ENCODE measurements around the gene PARD6G.

Gene PARD6G

DNA sequence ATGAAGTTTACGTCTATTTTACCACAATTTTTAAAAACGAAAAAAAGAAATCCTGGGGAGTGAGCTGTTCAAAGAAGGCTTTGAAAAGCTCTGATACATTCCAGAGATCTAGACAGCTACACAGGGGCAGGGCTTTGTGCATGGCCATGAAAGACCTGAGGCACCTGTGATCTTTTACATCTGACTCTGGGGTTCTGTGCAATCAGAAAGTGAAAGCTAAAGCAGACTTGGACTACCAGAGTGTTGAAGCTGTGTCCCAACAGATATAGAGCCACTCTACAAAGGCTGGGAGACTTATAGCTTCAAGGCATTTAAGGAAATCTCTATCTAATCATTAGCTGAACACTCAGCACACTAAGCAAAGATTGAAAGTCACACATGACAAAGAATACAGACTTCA is 34.1 kb downstream of the PARD6G start:
- no peak for DNase-seq (ENCODE audit: low read depth in 2 of 3, low spot score in 1 of 3)

DNA sequence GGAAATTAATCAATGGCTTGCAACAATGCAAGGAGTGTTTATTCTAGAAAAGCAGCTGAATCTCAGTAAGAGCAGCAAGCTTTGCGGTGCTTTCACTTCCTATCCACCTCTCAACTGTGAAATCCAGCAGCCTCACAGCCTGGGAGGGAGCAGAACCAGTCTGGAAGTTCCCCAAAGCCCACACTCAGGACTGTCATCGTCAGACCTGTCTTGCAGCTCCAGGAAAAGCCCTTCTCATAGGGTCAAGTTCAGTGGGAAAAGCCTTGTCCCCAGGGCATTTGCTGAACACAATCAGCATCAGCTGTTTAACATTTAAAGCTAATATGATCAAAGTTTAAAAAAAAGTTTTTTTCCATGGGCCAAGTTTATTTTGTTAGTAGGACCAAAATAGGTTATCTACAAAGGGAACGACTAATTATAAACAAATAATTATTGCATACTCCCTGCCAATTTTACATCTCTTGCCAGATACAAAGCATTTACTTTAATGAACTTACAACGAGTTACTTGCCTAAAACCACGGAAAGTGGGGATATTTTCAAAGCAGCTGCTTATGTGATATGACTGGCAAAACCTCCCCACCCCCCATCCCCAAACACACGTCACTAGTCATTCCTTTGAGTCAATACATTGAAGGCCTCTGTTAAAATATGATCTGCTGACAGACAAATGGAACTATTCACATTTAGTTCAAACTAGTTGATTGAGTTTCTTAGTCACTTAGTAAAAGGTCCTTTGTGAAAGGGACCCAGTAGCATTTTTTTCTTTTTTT is 36.8 kb downstream of the PARD6G start:
- DNase-seq (ENCODE audit: low read depth in 2 of 3, low spot score in 1 of 3) = no peak

DNA sequence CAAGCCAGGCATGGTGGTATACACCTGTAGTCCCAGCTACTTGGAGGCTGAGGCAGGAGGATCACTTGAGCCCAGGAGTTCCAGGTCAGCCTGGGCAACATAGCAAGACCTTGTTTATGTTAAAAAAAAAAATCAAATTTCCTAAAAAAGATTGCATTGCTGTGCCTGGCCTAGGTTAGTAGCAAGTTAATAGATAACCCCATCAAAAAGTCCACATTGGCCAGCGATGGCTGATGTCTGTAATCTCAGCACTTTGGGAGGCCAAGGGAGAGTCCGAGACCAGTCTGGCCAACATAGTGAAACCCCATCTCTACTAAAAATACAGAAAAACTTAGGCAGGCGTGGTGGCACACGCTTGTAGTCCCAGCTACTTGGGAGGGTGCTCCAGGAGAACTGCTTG is 38.7 kb downstream of the PARD6G start:
- DNase-seq (ENCODE audit: low read depth in 2 of 3, low spot score in 1 of 3) = no peak

DNA sequence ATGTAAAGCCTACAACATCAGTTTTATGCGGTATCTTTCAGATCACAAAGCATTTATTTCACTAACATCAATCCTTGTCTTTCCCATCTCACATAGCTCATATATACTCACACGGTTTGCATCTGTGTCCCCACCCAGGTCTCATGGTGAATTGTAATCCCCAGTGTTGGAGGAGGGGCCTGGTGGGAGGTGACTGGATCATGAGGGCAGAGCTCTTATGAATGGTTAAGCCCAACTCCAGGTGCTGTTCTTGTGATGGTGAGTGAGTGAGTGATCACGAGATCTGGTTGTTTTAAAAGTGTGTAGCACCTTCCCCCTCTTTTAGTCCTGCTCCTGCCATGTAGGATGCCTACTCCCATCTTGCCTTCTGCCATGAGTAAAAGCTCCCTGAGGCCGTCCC is 42.0 kb downstream of the PARD6G start:
- no peak for DNase-seq (ENCODE audit: low read depth in 2 of 3, low spot score in 1 of 3)

DNA sequence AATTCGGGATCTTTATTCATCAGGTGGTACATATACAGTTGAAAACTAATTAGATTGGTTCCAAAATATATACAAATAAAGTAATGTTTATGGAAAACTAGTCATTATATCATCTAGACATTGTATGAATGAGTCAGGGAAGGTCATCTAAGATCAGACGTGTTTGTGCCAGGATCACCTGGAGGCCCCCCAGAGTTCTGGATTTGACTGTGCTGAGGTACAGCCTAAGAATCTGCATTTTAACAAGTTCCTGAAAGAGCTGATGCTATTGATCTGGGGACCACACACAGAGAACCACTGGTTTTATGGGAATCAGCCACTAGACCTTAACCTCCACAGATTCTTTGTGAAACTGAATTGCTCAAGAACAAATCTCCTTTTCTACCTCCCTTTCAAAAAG is 43.2 kb downstream of the PARD6G start:
- no peak for DNase-seq (ENCODE audit: low read depth in 2 of 3, low spot score in 1 of 3)

DNA sequence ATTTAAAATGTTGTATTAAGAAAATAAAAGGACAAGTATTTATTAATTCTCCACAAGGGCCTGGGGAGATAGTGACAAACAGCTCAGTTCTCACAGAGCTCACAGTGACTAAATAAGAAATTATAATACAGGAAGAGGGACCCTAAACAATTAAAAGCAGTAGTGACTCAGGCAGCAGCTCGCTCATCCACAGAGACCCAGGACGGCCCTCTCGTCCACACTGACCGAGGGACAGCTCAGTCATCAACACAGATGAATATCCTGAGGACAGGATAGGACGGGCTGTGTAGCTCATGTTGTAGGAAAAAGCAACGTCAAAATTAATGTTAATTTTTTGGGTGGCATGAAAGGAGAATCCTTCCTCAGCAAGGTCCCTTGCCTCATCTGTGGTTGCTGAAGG is 44.1 kb downstream of the PARD6G start:
- DNase-seq (ENCODE audit: low read depth in 2 of 3, low spot score in 1 of 3) = no peak

DNA sequence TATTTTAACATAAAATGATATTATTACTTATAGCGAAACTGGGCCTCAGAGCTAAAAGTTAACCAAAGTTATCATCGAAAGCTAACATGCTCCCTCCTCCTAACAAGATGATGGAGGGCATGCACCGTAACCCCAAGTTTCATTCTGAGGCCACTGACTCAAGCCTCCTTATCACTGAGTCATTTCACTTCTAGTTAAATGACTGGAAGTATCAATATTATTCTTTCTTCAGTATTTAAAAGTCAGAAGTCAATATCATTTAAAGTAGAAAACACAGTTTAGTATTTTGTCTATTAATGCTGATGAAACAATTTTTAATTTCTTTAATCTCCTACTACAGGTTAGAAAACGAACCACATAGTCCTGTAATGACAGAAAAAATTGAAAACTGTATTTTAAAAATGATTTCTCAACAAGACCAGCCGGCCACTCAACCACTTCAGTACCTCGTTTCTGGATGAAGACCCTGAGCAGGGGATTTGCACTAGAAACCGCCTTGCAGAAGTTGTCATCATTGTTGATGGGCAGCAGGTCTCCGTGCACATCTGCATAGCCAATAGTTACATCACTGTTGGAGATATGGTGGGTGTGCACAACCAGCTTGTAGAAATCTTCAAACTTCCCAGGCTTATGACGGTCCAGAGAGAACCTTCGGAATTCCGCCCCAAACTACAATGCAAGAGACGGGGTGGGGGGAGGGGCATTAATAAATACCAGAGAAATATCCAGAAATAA is 44.9 kb downstream of the PARD6G start:
- DNase-seq (ENCODE audit: low read depth in 2 of 3, low spot score in 1 of 3) = peak; percentile 30 to 46 (median 32)

DNA sequence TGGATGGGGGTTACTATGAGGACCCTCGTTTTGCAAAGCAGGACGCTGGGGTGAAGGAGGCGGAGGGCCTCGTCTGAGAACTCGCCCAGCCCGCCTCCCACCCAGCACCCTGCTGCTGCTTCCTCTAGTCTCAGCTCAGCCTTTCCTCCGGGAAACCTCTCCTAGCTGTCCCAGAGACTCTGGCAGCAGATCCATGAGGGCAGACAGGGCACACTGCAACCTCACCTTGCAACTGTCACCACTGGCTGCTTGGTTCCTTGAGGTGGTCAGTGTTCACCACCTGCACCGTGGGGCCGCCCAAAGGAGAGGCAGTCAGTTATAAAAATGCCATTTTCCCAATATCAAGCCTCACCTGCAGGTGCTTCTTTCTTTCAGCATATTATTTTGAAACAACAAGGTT is 45.6 kb downstream of the PARD6G start:
- DNase-seq (ENCODE audit: low read depth in 2 of 3, low spot score in 1 of 3) = no peak

DNA sequence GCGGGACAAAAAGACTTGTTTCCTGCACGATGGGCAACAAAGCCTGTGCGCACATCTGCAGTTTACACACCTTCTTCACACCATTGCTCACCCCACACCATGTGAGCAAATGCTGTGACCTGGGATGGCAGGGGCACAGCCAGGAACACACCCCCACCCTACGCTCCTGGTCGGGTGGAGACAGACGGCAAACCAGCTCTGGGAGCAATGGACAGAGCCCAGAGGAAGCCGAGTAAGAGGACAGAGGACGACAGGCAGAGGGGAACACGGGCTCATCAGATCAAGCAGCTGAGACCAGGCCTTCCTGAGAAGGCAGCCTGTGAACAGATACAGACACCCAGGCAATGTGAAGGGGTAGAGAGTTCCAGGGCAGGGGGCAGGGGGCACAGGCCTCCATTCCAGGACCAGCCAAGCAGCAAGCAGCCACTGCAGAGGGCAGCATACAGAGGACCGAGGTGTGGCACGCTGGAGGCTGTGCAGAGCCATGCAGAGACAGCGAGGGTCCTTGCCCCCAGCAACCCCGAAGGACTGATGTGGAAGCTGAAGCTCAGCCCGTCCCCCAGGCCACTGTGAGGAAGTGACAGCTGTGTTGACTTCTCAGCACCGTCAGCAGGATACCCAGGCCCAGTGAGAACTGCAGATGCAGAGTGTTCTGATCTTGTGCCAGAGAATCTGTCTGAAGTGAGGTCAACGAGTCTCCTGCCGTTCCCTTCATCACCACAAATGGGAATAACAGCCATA is 46.2 kb downstream of the PARD6G start:
- DNase-seq (ENCODE audit: low read depth in 2 of 3, low spot score in 1 of 3) = no peak

DNA sequence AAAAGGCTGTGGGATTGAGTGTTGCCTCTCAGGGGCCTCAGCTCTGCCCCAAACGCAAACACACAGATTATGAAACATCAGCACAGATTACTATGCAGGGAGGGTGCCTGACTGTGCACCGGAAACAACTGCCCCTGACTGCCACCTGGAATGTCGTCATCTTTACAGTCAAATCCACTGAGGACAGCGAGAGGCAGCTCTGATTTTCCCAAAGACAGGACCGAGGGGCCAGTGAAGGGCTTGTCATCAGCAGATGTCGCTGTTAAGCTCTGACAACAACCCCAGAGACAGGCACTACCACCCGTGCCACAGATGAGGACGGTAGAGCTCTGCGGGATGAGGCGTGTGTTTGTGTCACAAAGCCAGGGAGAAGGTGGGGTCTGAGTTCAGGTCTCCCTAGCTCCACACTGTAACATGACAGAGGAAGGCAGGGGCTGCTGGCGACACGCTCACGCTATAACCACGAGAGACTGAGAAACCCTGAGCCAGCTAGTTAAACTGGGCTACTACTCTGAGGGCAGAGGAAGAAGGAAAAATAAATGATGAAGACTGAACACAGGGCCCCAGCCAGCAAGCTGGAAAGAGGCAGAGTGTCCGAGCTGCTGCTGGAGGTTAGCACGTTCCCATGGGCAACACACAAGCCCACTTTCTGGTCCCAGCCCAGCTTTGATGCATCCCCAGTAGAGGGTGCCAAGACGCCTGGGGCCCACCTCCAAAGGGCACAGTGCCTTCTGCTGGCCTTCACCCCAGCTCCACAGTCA is 47.0 kb downstream of the PARD6G start:
- DNase-seq (ENCODE audit: low read depth in 2 of 3, low spot score in 1 of 3) = no peak

DNA sequence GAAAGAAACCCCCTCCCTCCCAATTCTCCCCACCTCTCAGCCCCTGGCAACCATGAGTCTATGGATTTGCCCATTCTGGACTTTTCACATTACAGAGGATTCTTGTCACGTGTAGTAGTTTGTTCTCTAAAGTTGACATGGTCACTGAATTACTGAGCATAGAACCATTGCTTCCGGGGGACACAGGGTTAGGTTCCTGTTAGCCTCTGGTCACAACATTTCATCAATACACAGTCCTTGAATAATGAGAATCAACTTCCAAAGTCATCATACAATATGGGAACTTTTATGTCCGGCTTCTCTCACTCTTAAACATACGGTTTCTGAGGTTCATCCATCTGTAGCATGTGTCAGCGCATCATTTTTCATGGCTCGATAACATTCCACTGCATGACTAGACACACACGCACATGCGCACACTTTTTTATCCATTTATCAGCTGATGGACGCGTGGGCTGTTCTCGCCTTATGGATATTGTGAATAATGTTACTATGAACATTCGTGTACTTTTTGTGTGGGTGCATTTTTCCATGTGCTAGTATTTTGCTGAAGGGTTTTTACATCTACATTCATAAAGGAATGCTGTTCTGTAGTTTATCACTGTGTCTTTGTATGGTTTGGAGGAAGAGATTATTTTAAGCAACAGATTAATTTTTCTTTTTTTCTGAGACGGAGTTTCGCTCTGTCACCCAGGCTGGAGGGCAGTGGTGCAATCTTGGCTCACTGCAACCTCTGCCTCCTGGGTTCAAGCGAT is 48.1 kb downstream of the PARD6G start:
- no peak for DNase-seq (ENCODE audit: low read depth in 2 of 3, low spot score in 1 of 3)

DNA sequence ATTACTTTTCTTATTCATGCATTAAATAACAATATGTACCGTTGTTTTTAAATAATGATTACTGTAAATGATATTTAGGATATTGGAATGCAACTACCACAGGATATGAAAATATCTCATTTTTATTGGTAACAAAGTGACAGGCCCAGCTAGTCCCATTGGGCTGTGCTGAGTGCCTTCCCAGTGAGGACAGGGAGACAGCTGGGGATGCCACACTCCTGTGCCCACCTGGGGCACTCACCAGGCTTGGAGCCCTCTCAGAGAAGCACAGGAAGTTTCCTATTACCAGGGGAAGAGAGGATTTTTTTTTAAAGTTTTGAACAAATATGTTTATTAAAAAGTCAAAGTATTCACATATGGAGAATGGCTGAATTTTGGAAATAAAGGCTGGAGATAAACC is 48.9 kb downstream of the PARD6G start:
- no peak for DNase-seq (ENCODE audit: low read depth in 2 of 3, low spot score in 1 of 3)

DNA sequence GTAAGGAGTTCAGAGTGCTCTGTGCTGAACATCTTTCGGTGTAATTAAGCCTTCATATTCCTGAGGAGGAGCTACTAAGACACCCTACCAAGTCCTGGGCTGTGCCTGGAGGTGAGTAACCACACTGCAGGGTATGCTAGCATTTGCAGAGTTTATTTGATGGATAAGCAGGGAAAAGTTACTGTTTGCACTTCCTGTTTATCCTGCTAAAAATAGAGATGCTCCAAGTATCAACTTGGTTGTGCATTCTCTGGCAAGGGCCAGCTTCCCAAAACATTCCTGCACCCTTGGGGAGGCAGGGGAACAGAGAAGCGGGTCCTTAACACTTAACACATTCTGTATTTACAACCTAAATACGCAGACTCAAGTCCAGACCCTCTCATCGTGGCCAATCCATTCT is 49.8 kb downstream of the PARD6G start:
- DNase-seq (ENCODE audit: low read depth in 2 of 3, low spot score in 1 of 3) = no peak

DNA sequence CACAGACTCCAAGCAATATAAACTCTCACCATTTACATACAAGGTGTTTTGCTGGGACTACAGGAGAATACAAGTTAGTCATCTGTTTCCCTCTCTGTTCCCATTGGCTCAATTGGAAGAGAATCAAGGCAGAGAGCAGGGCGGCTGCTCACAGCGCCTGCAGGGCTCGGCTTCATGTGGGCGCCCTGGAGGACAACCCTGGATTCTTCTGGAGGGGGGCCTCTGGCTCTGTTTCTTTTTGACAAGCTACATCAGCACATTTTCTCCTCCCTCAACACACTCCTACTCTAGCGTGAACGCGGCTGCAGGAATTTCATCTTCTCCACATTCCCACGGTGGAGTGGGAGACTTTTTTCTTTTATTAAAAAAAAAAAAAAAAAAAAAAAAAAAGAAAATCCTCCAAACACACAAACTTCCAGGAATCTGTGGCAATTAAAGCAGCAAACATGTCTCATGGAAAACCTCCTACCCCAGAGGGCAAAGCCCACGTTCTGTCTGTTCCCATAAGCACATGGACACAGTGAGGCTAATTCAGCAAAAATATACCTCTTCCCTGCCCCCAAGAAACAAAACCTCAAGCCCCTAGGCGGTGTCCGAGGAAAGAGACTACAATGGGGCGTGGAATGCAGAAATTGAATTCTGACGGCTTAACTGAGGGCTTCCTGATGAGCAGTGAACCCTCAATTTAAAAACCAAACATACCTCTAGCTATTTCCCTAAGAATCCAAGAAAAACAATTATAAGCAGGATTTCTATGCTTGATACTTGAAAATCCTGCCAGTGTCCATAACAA is 50.6 kb downstream of the PARD6G start:
- no peak for DNase-seq (ENCODE audit: low read depth in 2 of 3, low spot score in 1 of 3)

DNA sequence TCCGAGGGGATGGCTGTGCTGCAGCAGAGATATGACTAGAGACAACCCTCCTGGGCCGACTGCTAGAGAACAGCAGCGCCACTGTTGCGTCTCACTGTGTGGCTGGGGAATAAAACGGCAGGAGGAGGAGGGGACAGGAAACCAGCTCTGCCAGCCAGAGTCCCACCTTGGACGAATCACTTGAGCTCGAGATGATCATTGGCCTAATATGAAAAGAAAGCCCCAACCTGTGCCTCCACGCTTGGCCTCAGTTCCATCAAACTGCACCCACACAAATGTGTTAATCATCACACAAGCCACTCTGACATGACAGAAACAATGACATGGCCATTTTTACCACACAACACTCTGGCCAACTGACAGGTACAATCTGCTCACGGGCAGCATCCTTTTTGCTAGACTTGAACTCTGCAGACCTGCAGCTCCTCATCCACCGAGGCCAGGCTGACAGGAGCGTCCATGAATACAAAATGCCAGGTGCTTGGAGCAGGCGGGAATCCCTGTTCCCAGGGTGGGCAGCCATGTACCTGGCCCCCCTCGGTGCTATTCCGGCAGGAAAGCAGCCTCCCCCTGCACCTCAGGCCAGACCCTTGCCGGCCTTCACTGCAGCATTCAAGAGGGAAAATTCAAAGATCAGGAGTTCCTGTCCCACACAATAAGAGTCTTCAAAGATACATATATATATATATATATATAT is 52.3 kb downstream of the PARD6G start:
- DNase-seq (ENCODE audit: low read depth in 2 of 3, low spot score in 1 of 3) = no peak

DNA sequence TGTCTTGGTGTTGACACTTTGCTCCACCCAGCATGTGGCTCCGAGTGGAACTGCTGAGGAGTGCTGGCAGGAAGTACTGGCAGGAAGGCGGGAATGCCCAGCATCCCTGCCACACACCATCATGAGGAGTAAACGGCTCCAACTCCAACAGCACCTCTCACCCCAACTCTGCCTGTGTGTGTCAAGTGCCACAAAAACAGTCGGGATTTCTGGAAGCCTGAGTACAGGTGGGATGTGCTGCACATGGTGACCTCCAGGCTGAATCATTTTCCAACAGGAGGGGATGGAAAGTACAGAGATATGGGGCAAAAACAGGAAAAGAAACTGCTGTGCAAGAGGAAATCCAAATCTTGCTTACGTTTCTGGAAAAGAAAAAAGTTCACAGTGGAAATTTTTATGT is 53.6 kb downstream of the PARD6G start:
- no peak for DNase-seq (ENCODE audit: low read depth in 2 of 3, low spot score in 1 of 3)

DNA sequence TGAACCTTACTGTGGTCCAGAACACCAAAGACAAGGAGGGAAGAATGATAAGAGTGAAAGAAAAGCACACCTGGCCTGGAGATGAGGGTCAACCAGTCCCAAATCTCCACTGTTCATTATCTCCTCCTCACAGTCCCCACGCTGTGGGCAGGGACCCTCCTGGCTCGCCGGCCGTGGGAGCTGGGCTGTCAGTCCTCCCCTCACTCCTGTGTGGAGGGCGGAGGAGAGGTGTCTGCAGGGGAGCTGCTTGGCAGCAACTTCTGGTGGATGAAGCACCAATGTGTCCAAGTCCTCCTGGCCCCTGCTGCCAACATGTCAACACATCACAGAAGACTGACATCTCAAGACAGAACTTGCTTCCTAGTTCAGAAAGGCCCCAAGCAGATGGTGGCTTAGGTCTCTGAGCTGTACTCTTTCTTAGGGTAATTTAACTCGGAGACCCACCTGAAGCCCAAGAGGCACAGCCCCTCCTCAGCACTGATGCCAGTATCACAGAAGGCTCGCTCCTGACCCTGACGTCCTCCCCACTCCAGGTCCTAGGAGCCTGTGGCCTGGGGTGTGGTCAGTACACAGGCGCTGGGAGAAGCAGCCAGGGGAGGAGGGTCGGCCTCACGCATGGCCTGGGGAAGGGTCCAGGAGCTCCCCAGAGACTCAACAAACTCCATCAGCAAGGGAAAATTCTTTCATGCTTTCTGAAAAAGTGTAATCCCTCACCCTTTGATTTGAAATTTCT is 54.5 kb downstream of the PARD6G start:
- no peak for DNase-seq (ENCODE audit: low read depth in 2 of 3, low spot score in 1 of 3)

DNA sequence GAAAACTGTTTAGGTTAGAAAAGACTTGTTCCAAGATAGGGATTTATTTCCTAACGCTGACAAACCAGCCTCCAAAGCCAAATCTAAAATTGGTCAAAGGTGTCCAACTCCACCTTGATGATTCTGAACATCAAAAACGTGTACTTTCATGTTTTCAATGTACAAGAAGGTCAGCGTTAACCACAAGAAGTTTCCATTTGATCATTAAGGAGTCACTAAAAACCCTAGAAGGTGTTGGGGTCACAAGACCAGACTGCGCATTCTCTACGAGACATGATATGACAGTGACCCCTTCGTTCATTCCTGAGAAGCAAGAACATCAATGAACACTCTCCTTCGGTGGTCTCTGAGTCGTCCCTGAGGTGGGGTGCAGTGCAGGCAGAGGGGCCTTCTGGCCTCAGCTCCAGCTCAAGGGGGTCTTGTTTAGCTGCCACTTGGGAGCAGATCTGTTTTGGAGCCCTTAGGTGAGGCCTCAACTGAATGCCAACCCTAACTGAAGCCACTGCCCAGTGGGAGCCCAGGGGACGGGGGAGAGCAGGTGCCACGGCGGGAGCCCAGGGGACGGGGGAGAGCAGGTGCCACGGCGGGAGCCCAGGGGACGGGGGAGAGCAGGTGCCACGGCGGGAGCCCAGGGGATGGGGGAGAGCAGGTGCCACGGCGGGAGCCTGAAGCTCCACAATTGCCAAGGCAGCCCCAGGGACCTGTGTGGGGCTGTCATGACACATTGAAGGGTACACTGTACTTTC is 55.2 kb downstream of the PARD6G start:
- DNase-seq (ENCODE audit: low read depth in 2 of 3, low spot score in 1 of 3) = no peak

Data from stimulated activated CD4-positive, alpha-beta T cell treated with anti-CD3 and anti-CD28 coated beads, Interleukin-12 subunit alpha, Interleukin-12 subunit beta, amount 100 ng/mL, for 48 hours (primary cell).